ENCODE measurements around the gene ITPRIP. TPM values are rescaled to one million over a fixed set of nuclear protein-coding genes. Genes with fewer than 3 reads are reported as not detected.

The ITPRIP gene
- total RNA-seq, 2 donors from 2014 or later = 55.6 to 59.2 TPM

DNA sequence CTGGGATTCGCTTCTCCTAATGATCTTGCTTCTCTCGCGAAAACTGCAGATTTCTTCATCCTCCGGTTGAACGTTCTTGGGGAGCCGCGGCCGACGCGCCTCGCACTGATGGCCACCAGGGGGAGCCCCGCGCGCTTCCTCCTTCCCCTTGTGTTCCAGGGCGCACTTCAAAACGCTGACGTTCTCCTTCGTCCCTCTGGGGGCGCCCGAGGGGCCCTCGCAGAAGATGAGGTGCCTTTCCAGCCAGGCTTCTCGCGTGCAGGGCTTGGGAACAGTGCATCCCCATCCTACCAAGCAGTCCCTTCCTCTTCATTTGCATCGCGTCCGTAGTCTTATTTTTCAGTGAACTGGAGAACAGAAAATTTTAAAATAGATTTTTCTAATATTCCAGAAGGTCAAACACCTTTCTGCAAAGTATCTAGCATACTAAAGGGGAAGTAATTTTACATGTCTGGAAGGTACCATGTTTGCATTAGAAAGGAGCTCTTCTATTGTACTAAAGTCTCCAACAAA is 46.8 kb downstream of the ITPRIP start:
- Histone ChIP-seq H3K27ac (no peak overlapping the region), H3K36me3 (no peaks in the 10 kb centered on the region), H3K4me3 (no peak overlapping the region), H3K4me1 (ENCODE audit: control insufficient read depth in 1 of 2, low read depth in 2 of 2) (peaks cover 0 to 11% of the 10 kb centered on the region in 2 donors), H3K9me3 (no peaks in the 10 kb centered on the region), H3K27me3 (replicated peaks; ENCODE audit: insufficient read depth) (no peaks in the 10 kb centered on the region)
- DNase-seq (ENCODE audit: low spot score) = peak; percentile 59
- ATAC-seq (ENCODE audit: insufficient number of reproducible peaks, low FRiP score, low read depth) = peak; percentile 30
- peak; percentile 100 for TF ChIP-seq CTCF (IDR thresholded peaks at IDR 0.05)

DNA sequence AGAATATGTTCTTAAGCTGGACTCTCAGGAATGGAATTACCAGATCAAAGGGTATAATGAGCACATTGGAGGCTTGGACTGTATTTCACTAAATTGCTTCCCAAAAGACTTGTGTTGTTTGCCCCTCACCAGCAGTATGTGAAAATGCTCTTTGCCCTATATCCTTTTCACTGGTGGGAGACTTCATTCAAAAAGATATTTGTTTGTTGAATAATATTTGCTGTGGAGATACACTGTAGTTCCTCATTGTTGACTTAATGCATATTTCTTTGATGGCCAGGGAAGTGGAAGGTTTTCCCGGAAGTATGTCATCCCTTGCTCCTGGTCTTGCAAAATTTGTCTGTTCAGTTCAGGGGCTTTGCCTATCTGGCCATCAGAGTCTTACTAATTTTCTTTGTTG is 49.9 kb downstream of the ITPRIP start:
- TF ChIP-seq CTCF (IDR thresholded peaks at IDR 0.05) = no peak
- DNase-seq (ENCODE audit: low spot score) (no peak), ATAC-seq (ENCODE audit: insufficient number of reproducible peaks, low FRiP score, low read depth) (no peak)
- peaks cover 0 to 4% of the 10 kb centered on the region in 2 donors for H3K4me1 ChIP-seq (ENCODE audit: control insufficient read depth in 1 of 2, low read depth in 2 of 2)
- no peaks in the 10 kb centered on the region for H3K9me3 ChIP-seq
- no peak overlapping the region for H3K4me3 ChIP-seq
- H3K27me3 ChIP-seq (replicated peaks; ENCODE audit: insufficient read depth) = no peaks in the 10 kb centered on the region
- H3K36me3 ChIP-seq = no peaks in the 10 kb centered on the region
- no peak overlapping the region for H3K27ac ChIP-seq

GRCh38 chr10:104286939-104287338 is 51.3 kb downstream of the ITPRIP start:
- Histone ChIP-seq H3K4me1 (ENCODE audit: control insufficient read depth in 1 of 2, low read depth in 2 of 2) (peaks cover 0 to 4% of the 10 kb centered on the region in 2 donors), H3K4me3 (no peak overlapping the region), H3K9me3 (no peaks in the 10 kb centered on the region), H3K36me3 (no peaks in the 10 kb centered on the region), H3K27ac (no peak overlapping the region), H3K27me3 (replicated peaks; ENCODE audit: insufficient read depth) (no peaks in the 10 kb centered on the region)
- no peak for DNase-seq (ENCODE audit: low spot score)
- no peak for TF ChIP-seq CTCF (IDR thresholded peaks at IDR 0.05)
- no peak for ATAC-seq (ENCODE audit: insufficient number of reproducible peaks, low FRiP score, low read depth)

GRCh38 chr10:104284846-104285245 is 53.4 kb downstream of the ITPRIP start:
- no peak for DNase-seq (ENCODE audit: low spot score)
- Histone ChIP-seq H3K9me3 (no peaks in the 10 kb centered on the region), H3K27ac (no peak overlapping the region), H3K27me3 (replicated peaks; ENCODE audit: insufficient read depth) (no peaks in the 10 kb centered on the region), H3K4me1 (ENCODE audit: control insufficient read depth in 1 of 2, low read depth in 2 of 2) (no peaks in the 10 kb centered on the region), H3K36me3 (no peaks in the 10 kb centered on the region), H3K4me3 (no peak overlapping the region)
- no peak for TF ChIP-seq CTCF (IDR thresholded peaks at IDR 0.05)
- no peak for ATAC-seq (ENCODE audit: insufficient number of reproducible peaks, low FRiP score, low read depth)

GRCh38 chr10:104281694-104282093 is 56.6 kb downstream of the ITPRIP start:
- no peak for TF ChIP-seq CTCF (IDR thresholded peaks at IDR 0.05)
- no peak for DNase-seq (ENCODE audit: low spot score)
- no peaks in the 10 kb centered on the region for H3K9me3 ChIP-seq
- no peak for ATAC-seq (ENCODE audit: insufficient number of reproducible peaks, low FRiP score, low read depth)
- no peak overlapping the region for H3K27ac ChIP-seq
- no peak overlapping the region for H3K4me3 ChIP-seq
- H3K4me1 ChIP-seq (ENCODE audit: control insufficient read depth in 1 of 2, low read depth in 2 of 2) = no peaks in the 10 kb centered on the region
- no peaks in the 10 kb centered on the region for H3K36me3 ChIP-seq
- no peaks in the 10 kb centered on the region for H3K27me3 ChIP-seq (replicated peaks; ENCODE audit: insufficient read depth)
